ENCODE measurements around the gene PTPRD. TPM values are rescaled to one million over a fixed set of nuclear protein-coding genes. Genes with fewer than 3 reads are reported as not detected.

Gene PTPRD
- total RNA-seq, 4 donors from 2014 or later = 0.72 to 8.0 (median 3.0) TPM

DNA sequence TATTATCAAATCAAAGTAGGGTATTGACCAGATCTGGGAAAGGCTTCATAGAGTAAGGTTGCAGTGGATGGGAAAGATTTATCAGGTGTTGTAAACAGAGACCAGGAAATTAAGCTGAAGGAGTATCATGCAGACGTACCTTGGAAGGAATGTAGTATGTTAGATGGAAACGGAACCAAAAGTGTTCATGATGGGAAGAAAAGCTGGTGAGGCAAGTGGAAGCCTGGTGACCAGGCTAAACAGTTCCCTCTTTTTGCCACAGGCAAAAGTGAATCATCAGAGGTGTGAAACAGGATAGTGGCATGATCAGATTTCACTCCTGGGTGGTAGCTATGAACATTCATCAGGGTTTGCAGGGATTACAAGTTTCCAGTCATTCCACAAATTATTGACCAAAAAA lies 2033.1 kb downstream of the PTPRD start:
- no peak for TF ChIP-seq POLR2A (IDR thresholded peaks at IDR 0.05)
- TF ChIP-seq, protein P1, sequence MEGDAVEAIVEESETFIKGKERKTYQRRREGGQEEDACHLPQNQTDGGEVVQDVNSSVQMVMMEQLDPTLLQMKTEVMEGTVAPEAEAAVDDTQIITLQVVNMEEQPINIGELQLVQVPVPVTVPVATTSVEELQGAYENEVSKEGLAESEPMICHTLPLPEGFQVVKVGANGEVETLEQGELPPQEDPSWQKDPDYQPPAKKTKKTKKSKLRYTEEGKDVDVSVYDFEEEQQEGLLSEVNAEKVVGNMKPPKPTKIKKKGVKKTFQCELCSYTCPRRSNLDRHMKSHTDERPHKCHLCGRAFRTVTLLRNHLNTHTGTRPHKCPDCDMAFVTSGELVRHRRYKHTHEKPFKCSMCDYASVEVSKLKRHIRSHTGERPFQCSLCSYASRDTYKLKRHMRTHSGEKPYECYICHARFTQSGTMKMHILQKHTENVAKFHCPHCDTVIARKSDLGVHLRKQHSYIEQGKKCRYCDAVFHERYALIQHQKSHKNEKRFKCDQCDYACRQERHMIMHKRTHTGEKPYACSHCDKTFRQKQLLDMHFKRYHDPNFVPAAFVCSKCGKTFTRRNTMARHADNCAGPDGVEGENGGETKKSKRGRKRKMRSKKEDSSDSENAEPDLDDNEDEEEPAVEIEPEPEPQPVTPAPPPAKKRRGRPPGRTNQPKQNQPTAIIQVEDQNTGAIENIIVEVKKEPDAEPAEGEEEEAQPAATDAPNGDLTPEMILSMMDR (IDR thresholded peaks at IDR 0.05) = no peak
- no peak overlapping the region for H3K4me3 ChIP-seq (ENCODE audit: low read depth, poor library complexity, severe bottlenecking)
- intact Hi-C loops (cut with DNase I; ENCODE audit: low total_unique reads) = no loop called here
- DNase-seq (ENCODE audit: low spot score in 2 of 2) = no peak
- WGBS, 2 donors = 42 to 47% methylated on average over 2 of the region's 2 CpGs

DNA sequence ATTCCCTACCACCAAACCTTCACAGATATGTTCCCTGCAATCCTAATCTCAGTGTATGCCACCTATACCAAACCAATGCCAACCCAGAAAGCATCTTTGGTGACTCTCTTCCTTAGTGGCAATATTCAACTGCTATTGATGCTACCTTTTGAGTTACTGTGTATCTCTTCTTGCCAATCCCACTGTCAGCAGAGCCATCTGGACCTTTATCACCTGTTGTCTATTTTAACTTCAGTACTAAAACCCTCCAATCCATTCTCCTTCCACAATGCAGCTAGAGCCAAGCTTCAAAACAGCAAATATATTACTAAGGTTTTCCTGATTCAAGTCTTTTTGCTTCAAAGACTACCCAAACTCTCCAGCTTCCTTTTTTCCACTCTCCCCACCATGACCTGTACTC lies 2036.1 kb downstream of the PTPRD start:
- no peak overlapping the region for H3K4me3 ChIP-seq (ENCODE audit: low read depth, poor library complexity, severe bottlenecking)
- TF ChIP-seq POLR2A (IDR thresholded peaks at IDR 0.05) = no peak
- TF ChIP-seq, protein P1 (IDR thresholded peaks at IDR 0.05) = no peak
- DNase-seq (ENCODE audit: low spot score in 2 of 2) = no peak
- intact Hi-C loops (cut with DNase I; ENCODE audit: low total_unique reads) = no loop called here

DNA sequence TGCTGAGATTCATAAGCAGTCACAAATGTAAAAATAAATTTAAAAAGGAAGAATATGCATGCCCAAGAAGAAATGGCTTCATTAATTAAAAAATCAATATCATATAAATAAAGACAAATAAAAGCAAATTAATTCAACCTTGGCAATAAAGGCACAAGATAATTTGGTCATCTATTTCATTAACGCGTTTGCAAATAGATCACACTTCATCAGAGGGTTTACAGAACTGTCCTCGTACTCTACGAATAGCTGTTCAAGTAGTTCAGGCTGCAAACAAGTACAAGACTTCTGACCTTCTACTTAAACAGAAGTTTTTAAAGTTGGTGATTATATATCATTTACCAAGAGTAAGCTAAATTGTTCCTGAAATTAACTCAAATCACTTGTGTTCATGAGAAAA lies 2038.0 kb downstream of the PTPRD start:
- H3K4me3 ChIP-seq (ENCODE audit: low read depth, poor library complexity, severe bottlenecking) = no peak overlapping the region
- TF ChIP-seq, protein P1 (IDR thresholded peaks at IDR 0.05) = no peak
- TF ChIP-seq POLR2A (IDR thresholded peaks at IDR 0.05) = no peak
- no peak for DNase-seq (ENCODE audit: low spot score in 2 of 2)
- intact Hi-C loops (cut with DNase I; ENCODE audit: low total_unique reads) = no loop called here
- WGBS, 2 donors = 94 to 96% methylated on average over 4 of the region's 4 CpGs

DNA sequence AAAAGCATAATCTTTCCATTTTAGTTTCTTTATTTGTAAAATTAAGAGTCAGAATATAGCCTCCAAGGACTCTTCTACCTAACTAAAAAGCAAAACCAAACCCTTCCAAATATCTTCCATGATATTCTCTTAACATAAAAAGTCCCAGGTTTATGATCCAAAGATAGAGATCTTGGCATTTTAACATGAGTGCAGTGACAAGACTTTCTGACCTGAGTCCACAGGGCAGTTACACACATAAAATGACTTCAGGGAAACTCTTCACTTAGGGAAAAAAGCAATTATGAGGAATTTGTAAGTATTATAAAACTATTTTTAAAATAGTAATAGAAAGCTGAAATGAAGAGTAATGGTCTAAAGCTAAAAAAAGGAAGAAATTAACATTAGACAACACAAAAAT lies 2040.6 kb downstream of the PTPRD start:
- no peak for DNase-seq (ENCODE audit: low spot score in 2 of 2)
- no peak for TF ChIP-seq POLR2A (IDR thresholded peaks at IDR 0.05)
- TF ChIP-seq, protein P1 (IDR thresholded peaks at IDR 0.05) = no peak
- no peak overlapping the region for H3K4me3 ChIP-seq (ENCODE audit: low read depth, poor library complexity, severe bottlenecking)
- intact Hi-C loops (cut with DNase I; ENCODE audit: low total_unique reads) = no loop called here

DNA sequence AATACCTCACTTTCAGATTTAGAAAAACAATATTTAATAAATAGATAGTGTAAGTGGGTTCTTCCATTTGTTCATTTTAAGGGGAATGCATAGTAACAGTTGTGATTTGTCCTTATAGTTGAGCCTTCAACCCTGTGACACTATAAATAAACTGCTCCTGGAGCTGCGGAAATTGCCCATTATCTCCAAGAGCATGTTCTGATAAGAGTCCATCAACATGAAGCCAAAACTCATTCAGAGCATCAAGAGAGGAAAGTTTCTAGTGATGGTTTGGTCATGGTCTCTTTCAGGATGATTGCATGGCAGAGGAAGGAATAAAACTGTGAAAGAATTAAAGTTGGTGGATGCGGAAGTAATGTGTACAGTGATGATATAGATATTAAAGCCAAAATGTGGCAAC lies 2041.2 kb downstream of the PTPRD start:
- no peak for DNase-seq (ENCODE audit: low spot score in 2 of 2)
- H3K4me3 ChIP-seq (ENCODE audit: low read depth, poor library complexity, severe bottlenecking) = no peak overlapping the region
- TF ChIP-seq, protein P1 (IDR thresholded peaks at IDR 0.05) = no peak
- no peak for TF ChIP-seq POLR2A (IDR thresholded peaks at IDR 0.05)
- intact Hi-C loops (cut with DNase I; ENCODE audit: low total_unique reads) = no loop called here
- 89 to 97% methylated on average over 2 of the region's 2 CpGs for WGBS, 2 donors

DNA sequence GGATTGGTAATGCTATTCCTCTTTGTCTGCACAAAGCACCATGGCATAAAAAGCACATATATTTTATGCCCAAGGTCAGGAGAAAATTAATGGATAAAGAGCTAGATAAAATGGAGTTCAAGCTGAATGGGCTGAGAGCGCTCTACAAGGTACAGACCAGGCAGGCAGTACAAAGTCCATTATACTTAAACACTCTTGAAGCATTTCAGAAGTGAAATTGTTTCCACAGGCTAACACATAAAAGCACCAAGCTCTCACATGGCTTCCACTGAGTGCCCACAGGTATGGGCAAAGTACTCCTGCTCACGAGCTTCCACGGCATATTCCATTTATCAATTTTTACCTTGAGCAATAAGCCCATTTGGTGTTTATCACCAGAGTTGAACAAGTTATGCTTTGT lies 2042.0 kb downstream of the PTPRD start:
- 90 to 99% methylated on average over 3 of the region's 3 CpGs for WGBS, 2 donors
- TF ChIP-seq POLR2A (IDR thresholded peaks at IDR 0.05) = no peak
- TF ChIP-seq, protein P1 (IDR thresholded peaks at IDR 0.05) = no peak
- H3K4me3 ChIP-seq (ENCODE audit: low read depth, poor library complexity, severe bottlenecking) = no peak overlapping the region
- no peak for DNase-seq (ENCODE audit: low spot score in 2 of 2)
- intact Hi-C loops (cut with DNase I; ENCODE audit: low total_unique reads) = no loop called here
